Gastrocnemius medialis (tissue), 4 donors: ENCODE results near the gene ZBTB46.

Experiments used
- CTCF ChIP-seq, 5 experiments: fragments of 450-650 bp in 3 of 5; fragments of 200-600 bp in 2 of 5; sonication (generic) in 2 of 5; IDR thresholded peaks in 4 of 5; conservative IDR thresholded peaks in 1 of 5; 1 replicate in 4 of 5; 2 replicates in 1 of 5; pipeline ENCODE4 v1.5.1; 2016 to 2019; ENCODE audit warnings: antibody characterized with exemption in 5 of 5, mild to moderate bottlenecking in 3 of 5, moderate library complexity in 3 of 5
- POLR2A ChIP-seq, 2 donors: fragments of 450-650 bp; IDR thresholded peaks; one replicate each; pipeline ENCODE4 v1.6.1; 2017; ENCODE audit warnings: antibody characterized with exemption in 2 of 2, mild to moderate bottlenecking in 2 of 2, moderate library complexity in 2 of 2

- TF ChIP-seq CTCF (IDR thresholded peaks at IDR 0.05 in 4 of 5, conservative IDR thresholded peaks at IDR 0.05 in 1 of 5) (no peak), POLR2A (IDR thresholded peaks at IDR 0.05) (no peak)
These were observed 135.4 kb downstream of the ZBTB46 start for GRCh38 chr20:63695424-63696305.
